Measurements from ENCODE around the gene ZNF282.

DNA sequence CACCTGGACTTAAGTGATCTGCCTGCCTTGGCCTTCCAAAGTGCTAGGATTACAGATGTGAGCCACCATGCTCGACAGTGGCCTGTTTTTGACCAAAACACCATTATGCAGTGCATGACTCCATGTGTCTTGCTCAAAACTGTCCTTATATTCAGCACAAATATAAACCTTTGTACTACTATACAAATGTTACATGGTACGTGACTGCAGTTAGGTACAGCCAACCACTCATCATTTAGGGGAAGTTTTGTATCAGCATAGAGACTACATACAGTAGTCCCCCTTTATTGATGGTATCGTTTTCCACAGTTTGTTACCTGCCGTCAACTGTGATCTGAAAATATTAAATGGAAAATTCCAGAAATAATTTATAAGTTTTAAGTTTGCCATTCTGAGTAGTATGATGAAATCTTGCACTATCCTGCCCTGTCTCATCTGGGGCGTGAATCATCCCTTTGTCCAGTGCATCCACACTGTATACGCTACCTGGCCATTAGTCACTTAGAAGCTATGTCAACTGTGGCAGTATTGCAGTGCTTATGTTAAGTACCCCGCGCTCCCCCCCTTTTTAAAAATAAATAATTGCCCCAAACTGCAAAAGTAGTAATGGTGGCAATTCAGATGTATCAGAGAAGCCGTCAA, 23.3 kb upstream of the ZNF282 start:
- TF ChIP-seq TCF7L2 (IDR thresholded peaks at IDR 0.05; ENCODE audit: low read depth, low read length) (no peak), FOSL1 (tag; conservative IDR thresholded peaks at IDR 0.05) (no peak), ZC3H11A (IDR thresholded peaks at IDR 0.05; ENCODE audit: low read depth, low read length) (no peak), BACH1 (tag; IDR thresholded peaks at IDR 0.05) (no peak), MTA3 (IDR thresholded peaks at IDR 0.05; ENCODE audit: borderline replicate concordance) (no peak)
- TF ChIP-seq, protein P1, sequence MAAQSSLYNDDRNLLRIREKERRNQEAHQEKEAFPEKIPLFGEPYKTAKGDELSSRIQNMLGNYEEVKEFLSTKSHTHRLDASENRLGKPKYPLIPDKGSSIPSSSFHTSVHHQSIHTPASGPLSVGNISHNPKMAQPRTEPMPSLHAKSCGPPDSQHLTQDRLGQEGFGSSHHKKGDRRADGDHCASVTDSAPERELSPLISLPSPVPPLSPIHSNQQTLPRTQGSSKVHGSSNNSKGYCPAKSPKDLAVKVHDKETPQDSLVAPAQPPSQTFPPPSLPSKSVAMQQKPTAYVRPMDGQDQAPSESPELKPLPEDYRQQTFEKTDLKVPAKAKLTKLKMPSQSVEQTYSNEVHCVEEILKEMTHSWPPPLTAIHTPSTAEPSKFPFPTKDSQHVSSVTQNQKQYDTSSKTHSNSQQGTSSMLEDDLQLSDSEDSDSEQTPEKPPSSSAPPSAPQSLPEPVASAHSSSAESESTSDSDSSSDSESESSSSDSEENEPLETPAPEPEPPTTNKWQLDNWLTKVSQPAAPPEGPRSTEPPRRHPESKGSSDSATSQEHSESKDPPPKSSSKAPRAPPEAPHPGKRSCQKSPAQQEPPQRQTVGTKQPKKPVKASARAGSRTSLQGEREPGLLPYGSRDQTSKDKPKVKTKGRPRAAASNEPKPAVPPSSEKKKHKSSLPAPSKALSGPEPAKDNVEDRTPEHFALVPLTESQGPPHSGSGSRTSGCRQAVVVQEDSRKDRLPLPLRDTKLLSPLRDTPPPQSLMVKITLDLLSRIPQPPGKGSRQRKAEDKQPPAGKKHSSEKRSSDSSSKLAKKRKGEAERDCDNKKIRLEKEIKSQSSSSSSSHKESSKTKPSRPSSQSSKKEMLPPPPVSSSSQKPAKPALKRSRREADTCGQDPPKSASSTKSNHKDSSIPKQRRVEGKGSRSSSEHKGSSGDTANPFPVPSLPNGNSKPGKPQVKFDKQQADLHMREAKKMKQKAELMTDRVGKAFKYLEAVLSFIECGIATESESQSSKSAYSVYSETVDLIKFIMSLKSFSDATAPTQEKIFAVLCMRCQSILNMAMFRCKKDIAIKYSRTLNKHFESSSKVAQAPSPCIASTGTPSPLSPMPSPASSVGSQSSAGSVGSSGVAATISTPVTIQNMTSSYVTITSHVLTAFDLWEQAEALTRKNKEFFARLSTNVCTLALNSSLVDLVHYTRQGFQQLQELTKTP (IDR thresholded peaks at IDR 0.05; ENCODE audit: low read depth in 1 of 2, partially characterized antibody in 2 of 2) = no peak
